Upper lobe of left lung (tissue), 4 donors: ENCODE measurements around the gene VPS35L.

ENCODE experiments used
- CTCF ChIP-seq, 6 experiments: fragments of 450-650 bp in 4 of 6; fragments of 200-600 bp in 2 of 6; sonication (generic) in 2 of 6; IDR thresholded peaks; one replicate each; pipeline ENCODE4 v1.5.1; 2016 to 2019; ENCODE audit warnings: antibody characterized with exemption in 6 of 6
- POLR2AphosphoS5 ChIP-seq, 2 donors: sonication (generic); formaldehyde crosslinking; IDR thresholded peaks; one replicate each; pipeline ENCODE4 v1.5.1; 2017; ENCODE audit warnings: antibody characterized with exemption in 2 of 2

DNA sequence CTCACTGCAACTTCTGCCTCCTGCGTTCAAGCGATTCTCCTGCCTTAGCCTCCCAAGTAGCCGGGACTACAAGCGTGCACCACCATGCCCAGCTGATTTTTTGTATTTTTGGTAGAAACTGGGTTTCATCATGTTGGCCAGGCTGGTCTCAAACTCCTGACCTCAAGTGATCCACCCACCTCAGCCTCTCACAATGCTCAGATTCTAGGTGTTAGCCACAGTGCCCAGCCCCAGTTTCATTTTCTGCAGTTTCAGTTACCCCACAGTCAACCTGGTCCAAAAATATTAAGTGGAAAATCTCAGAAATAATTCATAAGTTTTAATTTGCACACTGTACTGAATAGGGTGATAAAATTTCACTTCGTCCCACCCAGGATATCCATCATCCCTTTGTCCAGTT lies 133.8 kb downstream of the VPS35L start:
- TF ChIP-seq CTCF (IDR thresholded peaks at IDR 0.05) (no peak), POLR2AphosphoS5 (IDR thresholded peaks at IDR 0.05) (no peak)
